ENCODE data around the gene ACRBP.
A peak's percentile ranks its signal among the peaks of the same experiment; 100 is the strongest.
"Not testable (repeated sequence)": the region's sequence is repeated elsewhere in the genome, so short reads cannot be mapped to it uniquely, and the experiment has no call there.

Gene ACRBP

GRCh38 chr12:6614513-6615172, 32.6 kb downstream of the ACRBP start:
- no peak for DNase-seq

DNA sequence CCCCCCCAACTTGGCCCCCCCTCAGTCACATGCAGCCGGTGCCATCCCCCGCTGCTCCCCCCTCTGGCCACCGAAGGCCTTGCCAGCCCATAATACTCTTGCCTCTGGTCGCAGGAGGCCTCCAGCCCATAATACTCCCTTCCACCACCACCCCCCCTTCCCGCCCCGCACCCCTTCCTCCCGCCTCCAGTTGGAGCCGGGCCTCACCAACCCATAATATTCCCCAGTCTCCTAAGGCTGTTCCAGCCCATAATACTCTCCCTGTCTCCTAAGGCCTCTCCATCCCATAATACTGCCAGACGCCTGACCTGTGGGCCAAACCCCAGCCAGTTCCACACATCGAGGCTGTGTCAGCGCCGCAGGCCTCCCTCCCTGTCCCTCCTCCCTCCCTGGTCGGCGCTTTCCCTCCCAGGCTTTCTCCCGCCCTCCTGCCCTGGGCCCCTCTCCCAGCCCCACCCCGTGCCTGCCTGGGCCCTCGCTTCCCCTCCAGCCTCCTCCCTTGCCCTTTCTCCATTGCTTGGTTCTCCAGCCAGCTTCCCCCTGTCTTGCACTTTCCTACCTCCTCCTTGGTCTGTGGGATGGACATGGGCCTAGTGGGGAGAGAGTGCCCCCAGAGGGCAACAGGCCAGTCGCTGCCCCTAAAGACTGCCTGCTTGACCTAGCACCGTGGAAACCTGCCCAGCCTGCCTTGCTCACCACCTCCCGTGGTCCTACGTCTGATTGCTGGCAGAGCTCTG, 33.3 kb downstream of the ACRBP start:
- no peak for DNase-seq

DNA sequence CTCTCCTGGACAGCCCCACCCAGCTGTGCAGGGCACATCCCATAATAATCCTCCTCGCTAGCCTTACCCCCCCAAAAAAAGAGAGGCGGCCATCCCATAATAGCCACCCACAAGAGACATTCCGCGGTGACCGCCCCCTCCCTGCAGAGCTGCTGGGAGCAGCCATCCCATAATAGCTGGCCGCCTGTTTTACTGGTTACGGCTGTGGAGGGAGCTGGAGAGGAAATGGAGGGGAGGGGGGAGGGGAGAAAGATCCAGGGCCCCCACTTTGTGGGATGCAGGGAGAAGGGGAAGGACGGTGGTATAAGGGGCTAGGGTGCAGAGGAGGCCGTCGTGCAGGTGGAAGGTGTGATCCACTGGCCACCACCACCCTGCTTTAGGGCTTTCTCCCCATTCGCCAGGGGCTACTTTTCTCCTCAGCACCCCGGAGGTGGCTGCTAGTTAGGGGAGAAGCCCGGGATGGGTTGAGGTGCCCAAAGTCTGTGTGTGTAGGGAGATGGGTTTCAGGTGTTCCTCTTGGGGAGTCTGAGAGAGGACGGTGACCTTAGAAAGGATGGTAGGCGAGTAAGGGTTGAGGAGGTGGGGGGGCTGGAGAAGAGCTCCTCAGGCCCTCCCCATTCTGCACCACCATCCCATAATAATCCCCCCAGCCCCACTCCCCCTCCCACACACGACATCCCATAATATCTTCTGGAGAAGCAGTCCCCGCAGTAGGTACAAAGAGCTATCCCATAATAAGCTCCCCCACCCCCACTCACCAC, 34.0 kb downstream of the ACRBP start:
- DNase-seq, result no peak

DNA sequence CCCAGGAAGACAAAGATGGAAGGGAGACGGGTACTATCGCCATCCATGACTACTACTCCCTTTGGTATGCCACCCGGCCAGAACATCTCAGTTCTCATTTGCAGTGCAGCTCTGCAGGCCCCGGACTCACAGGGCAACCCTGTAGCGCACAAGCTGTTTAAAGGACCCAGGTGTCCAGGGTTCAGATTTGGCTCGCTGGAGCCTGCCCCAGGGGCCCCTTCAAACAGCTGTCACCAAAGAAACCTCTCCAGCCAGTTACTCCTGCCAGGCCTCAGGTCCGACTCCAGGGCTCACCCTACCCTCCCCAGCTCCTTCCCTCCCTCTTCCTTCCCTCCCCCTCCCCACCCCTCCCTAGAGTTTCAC, 34.6 kb downstream of the ACRBP start:
- DNase-seq, result no peak

GRCh38 chr12:6612247-6612646, 35.0 kb downstream of the ACRBP start:
- no peak for DNase-seq

- DNase-seq, result peak; percentile 22
Observed at GRCh38 chr12:6608592-6609281, 38.5 kb downstream of the ACRBP start.

DNA sequence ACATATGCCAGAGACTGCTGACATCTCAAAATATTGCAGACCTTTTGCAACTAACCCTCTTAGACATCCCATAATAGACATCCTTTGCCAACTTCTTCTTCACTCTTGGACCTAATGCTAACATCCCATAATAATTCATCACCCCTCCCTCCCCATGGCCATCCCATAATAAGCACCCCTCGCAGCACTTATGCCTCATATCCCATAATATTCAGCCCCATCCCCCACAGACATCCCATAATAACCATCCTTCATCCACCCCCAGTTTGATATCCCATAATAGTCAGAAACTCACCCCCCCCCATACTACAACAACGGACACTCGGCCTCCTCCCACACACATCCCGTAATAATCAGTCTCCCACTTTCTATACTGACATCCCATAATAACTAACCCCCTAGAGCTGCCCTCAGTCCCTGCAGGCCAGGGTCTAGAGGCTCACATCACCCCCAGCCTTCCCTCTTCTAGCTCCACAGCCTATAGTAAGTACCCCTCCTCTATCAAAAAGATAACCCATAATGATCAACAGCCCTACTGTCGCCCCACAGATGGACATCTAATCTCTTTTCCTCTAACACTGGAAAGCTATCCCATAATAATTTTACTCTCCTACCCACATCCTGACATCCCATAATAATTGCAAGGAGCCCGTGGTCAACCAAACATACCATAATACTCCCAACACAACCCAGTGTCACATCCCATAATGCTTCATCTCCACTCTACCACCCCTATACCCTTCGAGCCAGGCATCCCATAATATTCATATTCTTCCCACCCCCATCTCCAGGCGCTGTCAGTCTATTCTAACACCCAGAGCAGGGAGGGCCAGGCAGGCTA, 39.3 kb downstream of the ACRBP start:
- peak; percentile 39 for DNase-seq

GRCh38 chr12:6606331-6607131, 40.7 kb downstream of the ACRBP start:
- DNase-seq, result peak; percentile 51

DNA sequence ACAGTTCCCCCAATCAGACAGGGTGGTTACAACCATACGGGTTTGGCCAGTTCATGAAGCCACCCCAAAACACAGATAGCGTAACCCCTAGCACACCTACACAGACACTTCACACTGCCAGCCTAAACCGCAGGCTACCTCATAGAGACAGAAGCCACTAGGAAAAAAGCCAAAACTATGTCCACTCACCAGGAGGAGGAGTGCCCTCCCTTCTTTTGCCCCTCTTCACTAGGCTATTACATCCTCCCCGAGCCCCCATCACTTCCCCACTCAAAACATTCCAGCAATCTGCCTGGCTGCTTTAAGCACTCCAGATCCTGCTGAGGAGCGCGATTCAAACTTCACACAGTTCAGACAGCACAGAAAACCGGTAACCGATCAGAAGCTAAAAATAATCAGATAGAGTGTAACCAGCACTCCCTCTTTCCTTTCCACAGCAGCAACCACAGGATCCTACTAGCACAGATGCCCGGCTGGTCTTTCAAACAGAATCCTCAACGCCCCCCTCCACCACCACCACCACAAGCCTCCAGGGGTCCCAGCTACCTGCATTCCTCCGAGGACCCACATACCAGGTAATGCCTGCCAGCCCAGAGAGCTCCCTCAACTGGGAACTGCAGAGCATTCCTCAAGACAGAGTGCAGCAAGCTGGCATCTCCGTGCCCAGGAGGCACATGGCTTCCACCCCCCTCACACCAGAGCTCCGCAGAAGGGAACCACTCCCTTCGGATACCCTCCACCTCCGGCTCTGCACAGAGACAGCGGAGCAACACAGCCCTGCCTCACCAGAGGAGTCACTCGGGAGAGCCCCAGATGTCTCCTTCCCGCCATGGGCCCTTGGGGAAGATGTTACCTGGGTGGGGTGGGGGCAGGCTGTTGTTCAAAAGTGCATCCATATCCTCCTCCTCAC, 41.6 kb downstream of the ACRBP start:
- DNase-seq, result peak; percentile 51

DNA sequence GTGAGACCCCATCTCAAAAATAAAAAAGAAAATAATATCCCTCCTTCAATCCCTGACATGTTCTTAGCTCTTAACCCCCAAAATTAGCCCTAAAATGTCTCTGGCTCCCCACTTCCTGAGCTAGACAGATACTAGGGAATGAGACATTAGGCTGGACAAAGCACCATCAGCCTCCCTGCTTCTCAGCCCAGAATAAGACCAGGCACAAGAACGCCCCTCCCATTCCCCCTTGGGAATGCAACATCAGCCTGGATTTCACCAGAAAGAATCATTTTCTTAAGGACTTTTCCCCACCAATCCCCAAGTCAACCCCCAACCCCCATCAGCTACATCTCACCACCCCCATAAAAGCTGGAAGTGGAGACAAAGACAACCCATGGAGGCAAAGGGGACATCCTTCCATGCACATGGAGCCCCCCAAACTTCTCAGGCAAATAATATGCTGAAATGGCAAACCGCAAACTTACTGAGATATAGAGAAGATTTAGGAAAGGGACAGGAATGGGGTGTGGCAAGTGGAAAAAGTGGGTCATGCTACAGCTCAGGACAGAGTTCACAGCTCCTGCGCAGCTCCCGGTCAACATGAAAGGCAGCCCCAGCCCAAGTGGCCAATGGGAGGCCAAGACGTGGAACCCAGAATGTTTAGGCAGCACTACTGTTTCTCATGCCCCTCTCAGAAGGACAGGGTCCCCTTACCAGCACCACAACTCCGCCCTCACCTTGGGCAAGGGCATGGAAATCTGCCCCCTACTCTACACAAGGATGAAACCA, 42.8 kb downstream of the ACRBP start:
- no peak for DNase-seq

GRCh38 chr12:6603095-6603567, 44.1 kb downstream of the ACRBP start:
- DNase-seq, result peak; percentile 15

DNA sequence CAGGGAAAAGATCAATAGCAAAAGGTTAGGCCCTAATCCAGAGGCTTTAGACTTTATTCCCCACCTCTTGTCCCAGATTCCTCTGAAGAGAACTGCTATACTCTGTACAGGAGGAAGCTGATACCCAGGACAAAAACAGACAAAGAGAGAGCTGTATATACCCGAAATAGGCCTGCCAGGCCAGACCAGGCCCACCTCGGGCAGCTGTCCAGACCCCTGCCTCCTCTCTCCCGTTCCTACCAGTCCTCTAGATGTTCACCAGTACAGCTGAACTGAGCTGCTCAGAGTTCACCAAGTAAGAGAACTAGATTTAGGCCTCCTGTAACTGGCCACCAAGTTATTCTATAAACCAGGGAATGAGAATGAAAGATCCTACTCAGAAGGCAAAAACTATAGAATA, 44.7 kb downstream of the ACRBP start:
- no peak for DNase-seq

DNA sequence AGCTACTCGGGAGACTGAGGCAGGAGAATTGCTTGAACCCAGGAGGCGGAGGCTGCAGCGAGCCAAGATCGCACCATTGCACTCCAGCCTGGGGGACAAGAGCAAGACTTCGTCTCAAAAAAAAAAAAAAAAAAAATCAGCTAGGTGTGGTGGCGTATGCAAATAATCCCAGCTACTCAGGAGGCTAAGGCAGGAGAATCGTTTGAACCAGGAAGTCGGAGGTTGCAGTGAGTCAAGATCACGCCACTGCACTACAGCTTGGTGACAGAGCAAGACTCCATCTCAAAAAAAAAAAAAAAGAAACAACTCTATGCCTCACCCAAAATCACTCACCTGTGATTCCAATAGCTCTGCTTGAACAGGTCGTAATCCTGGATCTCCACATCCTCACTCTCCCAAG, 51.6 kb downstream of the ACRBP start:
- DNase-seq, result not testable (repeated sequence)

DNA sequence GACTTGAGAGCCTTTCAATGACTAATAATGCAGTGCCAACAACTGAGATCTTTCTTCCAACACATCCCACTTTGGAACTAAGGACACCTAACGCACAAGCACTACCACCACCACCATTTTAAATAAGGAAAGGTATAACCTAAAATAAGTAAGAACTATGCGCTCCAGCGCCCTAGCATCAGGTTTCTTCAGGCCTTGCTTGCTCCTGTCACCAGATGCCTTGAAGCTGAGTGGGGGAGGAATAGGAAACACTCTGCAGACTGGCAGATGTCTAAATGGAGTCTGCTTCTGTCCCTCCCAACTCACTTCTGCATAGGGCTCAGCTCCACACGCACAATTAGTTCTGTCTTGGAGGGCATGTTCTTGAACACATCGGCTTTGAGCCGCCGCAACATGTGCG, 55.1 kb downstream of the ACRBP start:
- no peak for DNase-seq

Measured in effector CD8-positive, alpha-beta T cell (primary cell).